ENCODE results near the gene SHISA9. TPM values are rescaled to one million over a fixed set of nuclear protein-coding genes. Genes with fewer than 3 reads are reported as not detected.

The SHISA9 gene
- total and polyA plus RNA-seq, 4 donors: under 0.01 to 0.08 (median 0.07) TPM; not detected in 1

DNA sequence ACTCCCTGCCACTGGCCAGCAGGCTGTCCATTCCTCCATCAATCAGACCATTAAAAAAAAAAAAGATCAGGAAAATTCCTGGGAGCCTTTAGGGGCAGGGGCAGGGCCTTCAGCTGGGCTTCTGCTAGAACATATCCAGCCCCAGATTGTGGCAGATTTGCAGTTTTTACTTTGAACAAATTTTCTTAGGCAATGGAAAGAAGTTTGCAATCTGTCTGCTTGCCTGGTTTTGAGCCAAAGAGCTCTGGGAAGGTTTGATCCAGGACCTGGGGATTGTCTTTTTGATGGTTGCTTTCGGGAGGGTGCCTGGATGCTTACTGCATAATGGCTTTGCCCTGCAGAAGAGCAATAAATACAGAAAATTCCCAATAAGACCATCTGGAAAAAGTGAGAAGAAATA lies 145.9 kb downstream of the SHISA9 start:
- no peak for TF ChIP-seq RAD21 (IDR thresholded peaks at IDR 0.05)
- no peak for TF ChIP-seq JUND (IDR thresholded peaks at IDR 0.05)
- TF ChIP-seq, protein P1, sequence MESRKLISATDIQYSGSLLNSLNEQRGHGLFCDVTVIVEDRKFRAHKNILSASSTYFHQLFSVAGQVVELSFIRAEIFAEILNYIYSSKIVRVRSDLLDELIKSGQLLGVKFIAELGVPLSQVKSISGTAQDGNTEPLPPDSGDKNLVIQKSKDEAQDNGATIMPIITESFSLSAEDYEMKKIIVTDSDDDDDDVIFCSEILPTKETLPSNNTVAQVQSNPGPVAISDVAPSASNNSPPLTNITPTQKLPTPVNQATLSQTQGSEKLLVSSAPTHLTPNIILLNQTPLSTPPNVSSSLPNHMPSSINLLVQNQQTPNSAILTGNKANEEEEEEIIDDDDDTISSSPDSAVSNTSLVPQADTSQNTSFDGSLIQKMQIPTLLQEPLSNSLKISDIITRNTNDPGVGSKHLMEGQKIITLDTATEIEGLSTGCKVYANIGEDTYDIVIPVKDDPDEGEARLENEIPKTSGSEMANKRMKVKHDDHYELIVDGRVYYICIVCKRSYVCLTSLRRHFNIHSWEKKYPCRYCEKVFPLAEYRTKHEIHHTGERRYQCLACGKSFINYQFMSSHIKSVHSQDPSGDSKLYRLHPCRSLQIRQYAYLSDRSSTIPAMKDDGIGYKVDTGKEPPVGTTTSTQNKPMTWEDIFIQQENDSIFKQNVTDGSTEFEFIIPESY (IDR thresholded peaks at IDR 0.05): no peak
- no peak for TF ChIP-seq EGR1 (IDR thresholded peaks at IDR 0.05; ENCODE audit: low read depth in 2 of 2)
- TF ChIP-seq NR2F2 (IDR thresholded peaks at IDR 0.05): no peak
- no peak for TF ChIP-seq RXRA (IDR thresholded peaks at IDR 0.05)
- TF ChIP-seq, protein P2, sequence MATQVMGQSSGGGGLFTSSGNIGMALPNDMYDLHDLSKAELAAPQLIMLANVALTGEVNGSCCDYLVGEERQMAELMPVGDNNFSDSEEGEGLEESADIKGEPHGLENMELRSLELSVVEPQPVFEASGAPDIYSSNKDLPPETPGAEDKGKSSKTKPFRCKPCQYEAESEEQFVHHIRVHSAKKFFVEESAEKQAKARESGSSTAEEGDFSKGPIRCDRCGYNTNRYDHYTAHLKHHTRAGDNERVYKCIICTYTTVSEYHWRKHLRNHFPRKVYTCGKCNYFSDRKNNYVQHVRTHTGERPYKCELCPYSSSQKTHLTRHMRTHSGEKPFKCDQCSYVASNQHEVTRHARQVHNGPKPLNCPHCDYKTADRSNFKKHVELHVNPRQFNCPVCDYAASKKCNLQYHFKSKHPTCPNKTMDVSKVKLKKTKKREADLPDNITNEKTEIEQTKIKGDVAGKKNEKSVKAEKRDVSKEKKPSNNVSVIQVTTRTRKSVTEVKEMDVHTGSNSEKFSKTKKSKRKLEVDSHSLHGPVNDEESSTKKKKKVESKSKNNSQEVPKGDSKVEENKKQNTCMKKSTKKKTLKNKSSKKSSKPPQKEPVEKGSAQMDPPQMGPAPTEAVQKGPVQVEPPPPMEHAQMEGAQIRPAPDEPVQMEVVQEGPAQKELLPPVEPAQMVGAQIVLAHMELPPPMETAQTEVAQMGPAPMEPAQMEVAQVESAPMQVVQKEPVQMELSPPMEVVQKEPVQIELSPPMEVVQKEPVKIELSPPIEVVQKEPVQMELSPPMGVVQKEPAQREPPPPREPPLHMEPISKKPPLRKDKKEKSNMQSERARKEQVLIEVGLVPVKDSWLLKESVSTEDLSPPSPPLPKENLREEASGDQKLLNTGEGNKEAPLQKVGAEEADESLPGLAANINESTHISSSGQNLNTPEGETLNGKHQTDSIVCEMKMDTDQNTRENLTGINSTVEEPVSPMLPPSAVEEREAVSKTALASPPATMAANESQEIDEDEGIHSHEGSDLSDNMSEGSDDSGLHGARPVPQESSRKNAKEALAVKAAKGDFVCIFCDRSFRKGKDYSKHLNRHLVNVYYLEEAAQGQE (IDR thresholded peaks at IDR 0.05): no peak
- TF ChIP-seq HNF4A (conservative IDR thresholded peaks at IDR 0.05): no peak
- TF ChIP-seq, protein P3, sequence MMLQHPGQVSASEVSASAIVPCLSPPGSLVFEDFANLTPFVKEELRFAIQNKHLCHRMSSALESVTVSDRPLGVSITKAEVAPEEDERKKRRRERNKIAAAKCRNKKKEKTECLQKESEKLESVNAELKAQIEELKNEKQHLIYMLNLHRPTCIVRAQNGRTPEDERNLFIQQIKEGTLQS (IDR thresholded peaks at IDR 0.05): no peak
- TF ChIP-seq, protein P4, sequence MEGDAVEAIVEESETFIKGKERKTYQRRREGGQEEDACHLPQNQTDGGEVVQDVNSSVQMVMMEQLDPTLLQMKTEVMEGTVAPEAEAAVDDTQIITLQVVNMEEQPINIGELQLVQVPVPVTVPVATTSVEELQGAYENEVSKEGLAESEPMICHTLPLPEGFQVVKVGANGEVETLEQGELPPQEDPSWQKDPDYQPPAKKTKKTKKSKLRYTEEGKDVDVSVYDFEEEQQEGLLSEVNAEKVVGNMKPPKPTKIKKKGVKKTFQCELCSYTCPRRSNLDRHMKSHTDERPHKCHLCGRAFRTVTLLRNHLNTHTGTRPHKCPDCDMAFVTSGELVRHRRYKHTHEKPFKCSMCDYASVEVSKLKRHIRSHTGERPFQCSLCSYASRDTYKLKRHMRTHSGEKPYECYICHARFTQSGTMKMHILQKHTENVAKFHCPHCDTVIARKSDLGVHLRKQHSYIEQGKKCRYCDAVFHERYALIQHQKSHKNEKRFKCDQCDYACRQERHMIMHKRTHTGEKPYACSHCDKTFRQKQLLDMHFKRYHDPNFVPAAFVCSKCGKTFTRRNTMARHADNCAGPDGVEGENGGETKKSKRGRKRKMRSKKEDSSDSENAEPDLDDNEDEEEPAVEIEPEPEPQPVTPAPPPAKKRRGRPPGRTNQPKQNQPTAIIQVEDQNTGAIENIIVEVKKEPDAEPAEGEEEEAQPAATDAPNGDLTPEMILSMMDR (IDR thresholded peaks at IDR 0.05; ENCODE audit: low read depth, low read length, missing input control): no peak
- TF ChIP-seq FOXA1 (IDR thresholded peaks at IDR 0.05): no peak
- TF ChIP-seq HNF4G (IDR thresholded peaks at IDR 0.05): no peak
- no peak for TF ChIP-seq SP1 (IDR thresholded peaks at IDR 0.05)
- TF ChIP-seq FOXA2 (IDR thresholded peaks at IDR 0.05): no peak
- TF ChIP-seq YY1 (IDR thresholded peaks at IDR 0.05): no peak
- TF ChIP-seq, protein P5, sequence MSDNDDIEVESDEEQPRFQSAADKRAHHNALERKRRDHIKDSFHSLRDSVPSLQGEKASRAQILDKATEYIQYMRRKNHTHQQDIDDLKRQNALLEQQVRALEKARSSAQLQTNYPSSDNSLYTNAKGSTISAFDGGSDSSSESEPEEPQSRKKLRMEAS (IDR thresholded peaks at IDR 0.05): no peak
- no peak for TF ChIP-seq GABPA (IDR thresholded peaks at IDR 0.05 in 1 of 2, conservative IDR thresholded peaks at IDR 0.05 in 1 of 2)
- TF ChIP-seq TAF1 (conservative IDR thresholded peaks at IDR 0.05): no peak
- Histone ChIP-seq H3K4me3 (ENCODE audit: low read depth in 1 of 3, low read length in 3 of 3) (no peak overlapping the region), H3K27me3 (ENCODE audit: control insufficient read depth in 4 of 4, insufficient read depth in 4 of 4, low read length in 3 of 4) (no peaks in the 10 kb centered on the region), H3K4me1 (ENCODE audit: control insufficient read depth in 4 of 4, insufficient read depth in 4 of 4, low read length in 3 of 4) (no peaks in the 10 kb centered on the region), H3K27ac (ENCODE audit: low read depth in 1 of 2, low read length in 2 of 2) (no peak overlapping the region), H3K9ac (ENCODE audit: low read depth in 1 of 2, low read length in 2 of 2) (no peak overlapping the region), H3K36me3 (ENCODE audit: control insufficient read depth in 4 of 4, insufficient read depth in 3 of 4, low read depth in 1 of 4, low read length in 3 of 4) (no peaks in the 10 kb centered on the region), H3K9me3 (ENCODE audit: control insufficient read depth in 4 of 4, low read length in 3 of 4) (peaks cover 0 to 8% (median 2%) of the 10 kb centered on the region in 4 donors)
- DNase-seq (ENCODE audit: low spot score): no peak
- 77% methylated on average over 1 of the region's 1 CpG for WGBS
